Measurements from ENCODE around the gene TRIM63. TPM values are rescaled to one million over a fixed set of nuclear protein-coding genes. Genes with fewer than 3 reads are reported as not detected.

TRIM63 gene
- total RNA-seq, 1 donor from 2014 or later = not detected

GRCh38 chr1:26019641-26020315, 47.7 kb downstream of the TRIM63 start:
- DNase-seq (ENCODE audit: extremely low spot score in 2 of 2) = no peak
- no peak overlapping the region for H3K27ac ChIP-seq
- no peak overlapping the region for H3K4me3 ChIP-seq
- TF ChIP-seq POLR2AphosphoS5 (IDR thresholded peaks at IDR 0.05; ENCODE audit: insufficient read depth in 1 of 2, low read depth in 1 of 2) = no peak
- TF ChIP-seq, protein P1, sequence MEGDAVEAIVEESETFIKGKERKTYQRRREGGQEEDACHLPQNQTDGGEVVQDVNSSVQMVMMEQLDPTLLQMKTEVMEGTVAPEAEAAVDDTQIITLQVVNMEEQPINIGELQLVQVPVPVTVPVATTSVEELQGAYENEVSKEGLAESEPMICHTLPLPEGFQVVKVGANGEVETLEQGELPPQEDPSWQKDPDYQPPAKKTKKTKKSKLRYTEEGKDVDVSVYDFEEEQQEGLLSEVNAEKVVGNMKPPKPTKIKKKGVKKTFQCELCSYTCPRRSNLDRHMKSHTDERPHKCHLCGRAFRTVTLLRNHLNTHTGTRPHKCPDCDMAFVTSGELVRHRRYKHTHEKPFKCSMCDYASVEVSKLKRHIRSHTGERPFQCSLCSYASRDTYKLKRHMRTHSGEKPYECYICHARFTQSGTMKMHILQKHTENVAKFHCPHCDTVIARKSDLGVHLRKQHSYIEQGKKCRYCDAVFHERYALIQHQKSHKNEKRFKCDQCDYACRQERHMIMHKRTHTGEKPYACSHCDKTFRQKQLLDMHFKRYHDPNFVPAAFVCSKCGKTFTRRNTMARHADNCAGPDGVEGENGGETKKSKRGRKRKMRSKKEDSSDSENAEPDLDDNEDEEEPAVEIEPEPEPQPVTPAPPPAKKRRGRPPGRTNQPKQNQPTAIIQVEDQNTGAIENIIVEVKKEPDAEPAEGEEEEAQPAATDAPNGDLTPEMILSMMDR (IDR thresholded peaks at IDR 0.05) = no peak
- TF ChIP-seq POLR2A (IDR thresholded peaks at IDR 0.05) = no peak
- H3K36me3 ChIP-seq = no peaks in the 10 kb centered on the region
- intact Hi-C loops (cut with DNase I) = no loop called here
- H3K4me1 ChIP-seq = peaks cover 9% of the 10 kb centered on the region
- no peaks in the 10 kb centered on the region for H3K27me3 ChIP-seq
- H3K9me3 ChIP-seq = no peaks in the 10 kb centered on the region

- TF ChIP-seq, protein P1 (IDR thresholded peaks at IDR 0.05) = no peak
- no peak for TF ChIP-seq POLR2AphosphoS5 (IDR thresholded peaks at IDR 0.05; ENCODE audit: insufficient read depth in 1 of 2, low read depth in 1 of 2)
- TF ChIP-seq POLR2A (IDR thresholded peaks at IDR 0.05) = no peak
- peaks cover 9% of the 10 kb centered on the region for H3K4me1 ChIP-seq
- no peaks in the 10 kb centered on the region for H3K36me3 ChIP-seq
- H3K27ac ChIP-seq = no peak overlapping the region
- H3K27me3 ChIP-seq = no peaks in the 10 kb centered on the region
- H3K4me3 ChIP-seq = no peak overlapping the region
- intact Hi-C loops (cut with DNase I) = no loop called here
- no peak for DNase-seq (ENCODE audit: extremely low spot score in 2 of 2)
- no peaks in the 10 kb centered on the region for H3K9me3 ChIP-seq
Measured at GRCh38 chr1:26017606-26018005, 49.8 kb downstream of the TRIM63 start.

DNA sequence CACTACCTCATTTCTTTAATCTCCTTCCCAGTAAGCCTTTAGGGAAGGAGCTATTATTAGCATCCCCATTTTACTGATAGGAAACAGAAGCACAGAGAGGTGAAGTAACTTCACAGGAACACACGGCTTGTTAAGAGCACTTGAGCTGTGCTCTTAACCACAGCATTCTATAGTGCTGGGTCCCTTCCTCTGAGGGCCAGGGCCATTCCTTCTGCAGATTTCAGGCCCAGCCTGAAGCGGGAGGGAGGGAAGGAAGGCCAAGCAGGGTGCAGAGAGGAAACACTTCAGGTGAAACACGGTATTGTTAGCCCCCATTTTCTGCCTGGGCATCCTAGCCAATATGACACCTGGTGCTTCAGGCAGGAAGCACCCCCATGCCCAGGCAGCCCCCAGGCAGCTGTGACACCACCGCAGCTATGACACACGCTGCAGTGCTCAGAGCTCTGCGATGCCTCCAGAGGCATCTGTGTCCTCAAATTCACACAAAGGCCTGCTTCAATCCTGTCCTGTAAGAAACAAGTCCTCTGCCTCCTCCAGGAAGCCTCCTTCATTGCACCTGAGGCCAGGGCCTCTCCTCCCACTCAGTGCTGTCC, 50.4 kb downstream of the TRIM63 start:
- TF ChIP-seq POLR2AphosphoS5 (IDR thresholded peaks at IDR 0.05; ENCODE audit: insufficient read depth in 1 of 2, low read depth in 1 of 2) = no peak
- TF ChIP-seq, protein P1 (IDR thresholded peaks at IDR 0.05) = no peak
- TF ChIP-seq POLR2A (IDR thresholded peaks at IDR 0.05) = no peak
- no peaks in the 10 kb centered on the region for H3K27me3 ChIP-seq
- DNase-seq (ENCODE audit: extremely low spot score in 2 of 2) = no peak
- no peak overlapping the region for H3K4me3 ChIP-seq
- intact Hi-C loops (cut with DNase I) = no loop called here
- no peaks in the 10 kb centered on the region for H3K36me3 ChIP-seq
- no peak overlapping the region for H3K27ac ChIP-seq
- no peaks in the 10 kb centered on the region for H3K9me3 ChIP-seq
- H3K4me1 ChIP-seq = peaks cover 7% of the 10 kb centered on the region

GRCh38 chr1:26016258-26016952, 51.0 kb downstream of the TRIM63 start:
- Histone ChIP-seq H3K36me3 (no peaks in the 10 kb centered on the region), H3K27me3 (no peaks in the 10 kb centered on the region), H3K4me3 (no peak overlapping the region), H3K27ac (no peak overlapping the region), H3K4me1 (peaks cover under 1% of the 10 kb centered on the region), H3K9me3 (no peaks in the 10 kb centered on the region)
- intact Hi-C loops (cut with DNase I) = no loop called here
- no peak for DNase-seq (ENCODE audit: extremely low spot score in 2 of 2)
- TF ChIP-seq POLR2A (IDR thresholded peaks at IDR 0.05) (no peak), POLR2AphosphoS5 (IDR thresholded peaks at IDR 0.05; ENCODE audit: insufficient read depth in 1 of 2, low read depth in 1 of 2) (no peak)
- TF ChIP-seq, protein P1 (IDR thresholded peaks at IDR 0.05) = no peak
